A549 (cell line): ENCODE measurements around the gene CTSC. TPM values are rescaled to one million over a fixed set of nuclear protein-coding genes. Genes with fewer than 3 reads are reported as not detected.

ENCODE experiments used
- ATAC-seq, 2 experiments: fragments of 200-7000 bp in 1 of 2; fragments of >200 bp in 1 of 2; cut with Nextera tagmentation in 1 of 2; cut with Tn5 transposase in 1 of 2; 3 replicates each; pipeline versions ENCODE4 v1.8.0 to v1.9.1; 2018 to 2020; ENCODE audit warnings: mild to moderate bottlenecking in 1 of 2, moderate library complexity in 1 of 2
- CTCF ChIA-PET: fragments of 300-600 bp; sonication (Branson Sonifier 250); formaldehyde crosslinking; extraction: SDS; loops from one replicate; lab custom pipeline; 2021; ENCODE audit warnings: antibody characterized with exemption, inconsistent platforms; lab: Yijun Ruan, JAX
- POLR2A ChIA-PET: fragments of 350-600 bp; formaldehyde crosslinking; extraction: SDS; loops from one replicate; lab custom pipeline; 2021; ENCODE audit warnings: antibody characterized with exemption, inconsistent platforms; lab: Yijun Ruan, JAX
- DNase-seq, 2 experiments: peaks; one replicate each; pipeline versions ENCODE4 v3.0.0 to v3.0.0-alpha.2; 2011 to 2016; ENCODE audit warnings: low read depth in 1 of 2, low spot score in 1 of 2
- FAIRE-seq: peaks from 2 replicates; lab custom pipeline; 2011; peaks lifted over from hg19 to GRCh38; lab: Jason Lieb, UNC
- H3K27ac ChIP-seq, 2 experiments: fragments of >200 bp; sonication (Bioruptor Twin); formaldehyde crosslinking; 3 replicates each; pipeline ENCODE4 v1.5.1; 2016 to 2017
- H3K4me1 ChIP-seq: fragments of >200 bp; sonication (Bioruptor Twin); formaldehyde crosslinking; 3 replicates; pipeline ENCODE4 v1.6.1; 2016
- H3K4me2 ChIP-seq: fragments of >200 bp; sonication (Bioruptor Twin); formaldehyde crosslinking; 3 replicates; pipeline ENCODE4 v1.6.1; 2016
- H3K4me3 ChIP-seq: fragments of >200 bp; sonication (Bioruptor Twin); formaldehyde crosslinking; 3 replicates; pipeline ENCODE4 v1.5.1; 2016
- H3K9me3 ChIP-seq: fragments of >200 bp; sonication (Bioruptor Twin); formaldehyde crosslinking; 3 replicates; pipeline ENCODE4 v1.6.1; 2016
- BHLHE40 ChIP-seq: IDR thresholded peaks from 2 replicates; pipeline ENCODE4 v1.6.1; 2012; ENCODE audit warnings: low read depth, low read length, inconsistent platforms
- CBX8 ChIP-seq: fragments of 200-600 bp; sonication (generic); IDR thresholded peaks from 2 replicates; pipeline ENCODE4 v1.6.1; 2016
- CHD2 ChIP-seq: fragments of 150-350 bp; IDR thresholded peaks from 2 replicates; pipeline ENCODE4 v1.6.1; 2014; ENCODE audit warnings: low read length; ENCODE audit not compliant: partially characterized antibody
- CHD4 ChIP-seq: fragments of 200-600 bp; sonication (generic); IDR thresholded peaks from 2 replicates; pipeline ENCODE4 v1.6.1; 2016; ENCODE audit warnings: antibody characterized with exemption, mild to moderate bottlenecking, borderline replicate concordance
- CTCF ChIP-seq: fragments of >200 bp; sonication (Bioruptor Twin); formaldehyde crosslinking; IDR thresholded peaks from 3 replicates; pipeline ENCODE4 v1.5.1; 2016
- E2F6 ChIP-seq: IDR thresholded peaks from 2 replicates; pipeline ENCODE4 v1.6.1; 2012; ENCODE audit warnings: low read depth, borderline replicate concordance
- EHMT2 ChIP-seq: fragments of 200-600 bp; sonication (generic); IDR thresholded peaks from 2 replicates; pipeline ENCODE4 v1.6.1; 2016; ENCODE audit warnings: antibody characterized with exemption, low read depth, mild to moderate bottlenecking, moderate library complexity
- ELK1 ChIP-seq: fragments of 150-350 bp; IDR thresholded peaks from 2 replicates; pipeline ENCODE4 v1.6.1; 2014; ENCODE audit warnings: low read depth, mild to moderate bottlenecking, low read length
- ESRRA ChIP-seq: fragments of 150-350 bp; IDR thresholded peaks from 2 replicates; pipeline ENCODE4 v1.6.1; 2014; ENCODE audit warnings: mild to moderate bottlenecking, low read length, borderline replicate concordance
- FOSB ChIP-seq: fragments of 250-450 bp; sonication (Bioruptor Pico); IDR thresholded peaks from 2 replicates; pipeline ENCODE4 v1.5.0; 2020; ENCODE audit warnings: mild to moderate bottlenecking, moderate library complexity
- FOXS1 ChIP-seq: fragments of 250-450 bp; sonication (Bioruptor Pico); IDR thresholded peaks from 2 replicates; pipeline ENCODE4 v1.5.0; 2020; ENCODE audit warnings: mild to moderate bottlenecking, moderate library complexity
- HES2 ChIP-seq: fragments of >200 bp; sonication (Bioruptor Twin); formaldehyde crosslinking; IDR thresholded peaks from 2 replicates; pipeline ENCODE4 v1.6.1; 2016
- HMGXB4 ChIP-seq: fragments of 250-450 bp; sonication (Bioruptor Pico); IDR thresholded peaks from 2 replicates; pipeline ENCODE4 v1.5.0; 2021; ENCODE audit warnings: mild to moderate bottlenecking, moderate library complexity, borderline replicate concordance
- HOXA7 ChIP-seq: fragments of 250-450 bp; sonication (Bioruptor Pico); IDR thresholded peaks from 2 replicates; pipeline ENCODE4 v1.5.0; 2020; ENCODE audit warnings: mild to moderate bottlenecking, moderate library complexity
- HOXB13 ChIP-seq: fragments of 250-450 bp; sonication (Bioruptor Pico); IDR thresholded peaks from 2 replicates; pipeline ENCODE4 v1.5.0; 2020; ENCODE audit warnings: low read depth, mild to moderate bottlenecking, moderate library complexity
- KDM5A ChIP-seq: fragments of 200-600 bp; sonication (generic); IDR thresholded peaks from 2 replicates; pipeline ENCODE4 v1.6.1; 2016; ENCODE audit warnings: antibody characterized with exemption, mild to moderate bottlenecking
- MAFK ChIP-seq: fragments of 450-650 bp; IDR thresholded peaks from 2 replicates; pipeline ENCODE4 v1.6.1; 2014; ENCODE audit not compliant: partially characterized antibody
- MAZ ChIP-seq: fragments of 150-350 bp; IDR thresholded peaks from 2 replicates; pipeline ENCODE4 v1.6.1; 2014; ENCODE audit warnings: antibody characterized with exemption, low read depth, low read length, borderline replicate concordance
- NFE2L2 ChIP-seq: fragments of 150-350 bp; conservative IDR thresholded peaks from 2 replicates; pipeline ENCODE4 v1.6.1; 2014; ENCODE audit warnings: low read length
- NPAS2 ChIP-seq: fragments of 250-450 bp; sonication (Bioruptor Pico); IDR thresholded peaks from 2 replicates; pipeline ENCODE4 v1.8.0; 2022; ENCODE audit warnings: mild to moderate bottlenecking, moderate library complexity, borderline replicate concordance
- POLR2A ChIP-seq: IDR thresholded peaks from 2 replicates; pipeline ENCODE4 v1.6.1; 2012; ENCODE audit warnings: mild to moderate bottlenecking, low read length
- POLR2AphosphoS2 ChIP-seq: conservative IDR thresholded peaks from 2 replicates; pipeline ENCODE4 v1.6.1; 2012; ENCODE audit warnings: low read length, improper control_type of control experiment, inconsistent platforms
- SMC3 ChIP-seq: fragments of >200 bp; sonication (Bioruptor Twin); formaldehyde crosslinking; IDR thresholded peaks from 3 replicates; pipeline ENCODE4 v1.6.1; 2018; ENCODE audit warnings: inconsistent platforms
- TFCP2L1 ChIP-seq: fragments of 250-450 bp; sonication (Bioruptor Pico); IDR thresholded peaks from 2 replicates; pipeline ENCODE4 v1.5.0; 2021; ENCODE audit warnings: mild to moderate bottlenecking
- TP53 ChIP-seq: fragments of 250-450 bp; sonication (Bioruptor Pico); IDR thresholded peaks from 2 replicates; pipeline ENCODE4 v1.5.0; 2021; ENCODE audit warnings: mild to moderate bottlenecking, moderate library complexity
- USF2 ChIP-seq: fragments of 450-650 bp; IDR thresholded peaks from 2 replicates; pipeline ENCODE4 v1.6.1; 2014; ENCODE audit warnings: antibody characterized with exemption
- ZFP36 ChIP-seq: fragments of 450-650 bp; IDR thresholded peaks from 2 replicates; pipeline ENCODE4 v1.6.1; 2014; ENCODE audit warnings: borderline replicate concordance; ENCODE audit not compliant: partially characterized antibody
- ZNF302 ChIP-seq: fragments of 250-450 bp; sonication (Bioruptor Pico); IDR thresholded peaks from 2 replicates; pipeline ENCODE4 v1.9.0; 2021; ENCODE audit warnings: inconsistent platforms, mild to moderate bottlenecking, moderate library complexity
- WGBS: methylation state at CpG from one replicate; pipeline ENCODE4 v1.1.6; 2017; ENCODE audit errors: missing lambda C conversion rate; 5-methylcytosine and 5-hydroxymethylcytosine counted together
- polyA plus RNA-seq, 4 experiments: library from polyadenylated mRNA; depleted of rRNA in 3 of 4; stranded (reverse); fragments of >200 nt; fragmentation: RNase III in 1 of 4; extraction: RNeasy Plus Mini Kit Qiagen cat#74134 plus additional on column Dnase treatment in 1 of 4; gene quantifications; 2 replicates in 3 of 4; 3 replicates in 1 of 4; pipeline ENCODE4 v1.2.3, GENCODE V29; 2011 to 2017

The CTSC gene
- polyA plus RNA-seq, 2 of the 4 experiments (the other 2 are of a cell fraction) = 50.0 to 118 TPM

- POLR2A ChIA-PET = interaction anchor here (1.8 kb wide), 1 partner anchor 18 kb away, joined by 12 read pairs; the partner anchor contains the start of gene CTSC
- no peak overlapping the region for H3K4me2 ChIP-seq
- WGBS = 83% methylated on average over 2 of the region's 2 CpGs
- ATAC-seq (no peak), DNase-seq (no peak), FAIRE-seq (no peak)
- no peak overlapping the region for H3K4me3 ChIP-seq
- TF ChIP-seq HOXA7 (no peak), CBX8 (no peak), POLR2A (no peak), E2F6 (no peak), HMGXB4 (CRISPR knock-in tag) (no peak), TFCP2L1 (CRISPR knock-in tag) (no peak), MAFK (no peak), CTCF (no peak), CHD4 (no peak), BHLHE40 (no peak), ELK1 (no peak), FOSB (CRISPR knock-in tag) (no peak), NPAS2 (no peak), SMC3 (no peak), FOXS1 (no peak), CHD2 (no peak), EHMT2 (no peak), POLR2AphosphoS2 (no peak)
- peaks cover 15% of the 10 kb centered on the region for H3K4me1 ChIP-seq
- no peak overlapping the region for H3K27ac ChIP-seq
- no peaks in the 10 kb centered on the region for H3K9me3 ChIP-seq
- CTCF ChIA-PET = no interaction called here
Measured at GRCh38 chr11:88355887-88356286, 18.4 kb upstream of the CTSC start.

GRCh38 chr11:88354912-88355311, 17.4 kb upstream of the CTSC start:
- Histone ChIP-seq H3K4me3 (no peak overlapping the region), H3K4me2 (no peak overlapping the region), H3K9me3 (no peaks in the 10 kb centered on the region), H3K27ac (no peak overlapping the region), H3K4me1 (peaks cover 15% of the 10 kb centered on the region)
- no peak for DNase-seq
- ChIA-PET CTCF (interaction anchor here (1.0 kb wide), 1 partner anchor 339 kb away, joined by 4 read pairs; no protein-coding TSS in a partner anchor), POLR2A (no interaction called here)
- 92% methylated on average over 2 of the region's 2 CpGs for WGBS
- ATAC-seq = no peak
- no peak for FAIRE-seq
- TF ChIP-seq TP53 (CRISPR knock-in tag) (no peak), POLR2AphosphoS2 (no peak), ZFP36 (no peak), HOXB13 (CRISPR knock-in tag) (no peak), HES2 (no peak), NFE2L2 (no peak), USF2 (no peak), MAFK (no peak), MAZ (no peak), CTCF (no peak), KDM5A (no peak), ESRRA (no peak), ZNF302 (CRISPR knock-in tag) (no peak)
